ENCODE measurements around the gene SH3PXD2B. TPM values are rescaled to one million over a fixed set of nuclear protein-coding genes. Genes with fewer than 3 reads are reported as not detected.

SH3PXD2B gene
- total RNA-seq, 1 donor from 2014 or later = 52.3 TPM

DNA sequence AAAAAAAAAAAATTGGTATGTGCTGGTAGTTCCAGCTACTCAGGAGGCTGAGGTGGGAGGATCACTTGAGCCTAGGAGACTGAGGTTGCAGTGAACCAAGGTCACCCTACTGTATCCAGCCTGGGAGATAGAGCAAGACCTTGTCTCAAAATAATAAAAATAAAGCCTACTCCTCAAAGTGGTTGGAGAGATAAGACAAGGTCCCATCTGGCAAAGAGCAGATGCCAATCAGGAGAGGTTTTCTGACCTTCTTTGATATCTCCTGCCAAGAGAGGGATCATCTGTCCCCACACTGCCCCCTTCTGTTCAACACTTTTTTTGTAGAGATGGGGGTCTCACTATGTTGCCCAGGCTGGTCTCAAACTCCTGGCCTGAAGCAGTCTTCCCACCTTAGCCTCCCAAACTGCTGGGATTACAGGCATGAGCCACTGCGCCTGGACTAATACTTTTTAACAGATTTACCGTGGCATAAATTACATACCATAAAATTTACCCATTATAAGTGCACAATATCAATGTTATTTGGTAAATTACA, 64.7 kb downstream of the SH3PXD2B start:
- Mint-ChIP-seq H3K4me3 (no peak overlapping the region), H3K27ac (no peak overlapping the region)

GRCh38 chr5:172388246-172388733, 66.0 kb downstream of the SH3PXD2B start:
- no peaks in the 10 kb centered on the region for H3K4me1 Mint-ChIP-seq (ENCODE audit: unreplicated experiment)
- H3K36me3 Mint-ChIP-seq = peaks cover 26% of the 10 kb centered on the region
- H3K4me3 Mint-ChIP-seq = no peak overlapping the region
- no peak for TF ChIP-seq CTCF (conservative IDR thresholded peaks at IDR 0.05)
- H3K27me3 Mint-ChIP-seq = no peaks in the 10 kb centered on the region
- no peaks in the 10 kb centered on the region for H3K9me3 Mint-ChIP-seq
- H3K27ac Mint-ChIP-seq = no peak overlapping the region
- DNase-seq (ENCODE audit: extremely low spot score, unreplicated experiment) = no peak

More for the DNA sequence above, 64.7 kb downstream of the SH3PXD2B start:
- peak; percentile 17 for TF ChIP-seq CTCF (conservative IDR thresholded peaks at IDR 0.05)
- peaks cover 29% of the 10 kb centered on the region for H3K36me3 Mint-ChIP-seq
- no peaks in the 10 kb centered on the region for H3K27me3 Mint-ChIP-seq
- H3K4me1 Mint-ChIP-seq (ENCODE audit: unreplicated experiment) = no peaks in the 10 kb centered on the region
- H3K9me3 Mint-ChIP-seq = no peaks in the 10 kb centered on the region
- DNase-seq (ENCODE audit: extremely low spot score, unreplicated experiment) = no peak

GRCh38 chr5:172385707-172386106, 68.6 kb downstream of the SH3PXD2B start:
- H3K36me3 Mint-ChIP-seq = peaks cover 23% of the 10 kb centered on the region
- H3K27me3 Mint-ChIP-seq = no peaks in the 10 kb centered on the region
- no peak for TF ChIP-seq CTCF (conservative IDR thresholded peaks at IDR 0.05)
- DNase-seq (ENCODE audit: extremely low spot score, unreplicated experiment) = no peak
- H3K27ac Mint-ChIP-seq = no peak overlapping the region
- no peaks in the 10 kb centered on the region for H3K4me1 Mint-ChIP-seq (ENCODE audit: unreplicated experiment)
- no peak overlapping the region for H3K4me3 Mint-ChIP-seq
- H3K9me3 Mint-ChIP-seq = no peaks in the 10 kb centered on the region

- no peak overlapping the region for H3K27ac Mint-ChIP-seq
- H3K9me3 Mint-ChIP-seq = no peaks in the 10 kb centered on the region
- no peaks in the 10 kb centered on the region for H3K27me3 Mint-ChIP-seq
- H3K36me3 Mint-ChIP-seq = peaks cover 22% of the 10 kb centered on the region
- TF ChIP-seq CTCF (conservative IDR thresholded peaks at IDR 0.05) = no peak
- H3K4me3 Mint-ChIP-seq = no peak overlapping the region
- no peaks in the 10 kb centered on the region for H3K4me1 Mint-ChIP-seq (ENCODE audit: unreplicated experiment)
- no peak for DNase-seq (ENCODE audit: extremely low spot score, unreplicated experiment)
Observed at GRCh38 chr5:172385010-172385563, 69.2 kb downstream of the SH3PXD2B start.

DNA sequence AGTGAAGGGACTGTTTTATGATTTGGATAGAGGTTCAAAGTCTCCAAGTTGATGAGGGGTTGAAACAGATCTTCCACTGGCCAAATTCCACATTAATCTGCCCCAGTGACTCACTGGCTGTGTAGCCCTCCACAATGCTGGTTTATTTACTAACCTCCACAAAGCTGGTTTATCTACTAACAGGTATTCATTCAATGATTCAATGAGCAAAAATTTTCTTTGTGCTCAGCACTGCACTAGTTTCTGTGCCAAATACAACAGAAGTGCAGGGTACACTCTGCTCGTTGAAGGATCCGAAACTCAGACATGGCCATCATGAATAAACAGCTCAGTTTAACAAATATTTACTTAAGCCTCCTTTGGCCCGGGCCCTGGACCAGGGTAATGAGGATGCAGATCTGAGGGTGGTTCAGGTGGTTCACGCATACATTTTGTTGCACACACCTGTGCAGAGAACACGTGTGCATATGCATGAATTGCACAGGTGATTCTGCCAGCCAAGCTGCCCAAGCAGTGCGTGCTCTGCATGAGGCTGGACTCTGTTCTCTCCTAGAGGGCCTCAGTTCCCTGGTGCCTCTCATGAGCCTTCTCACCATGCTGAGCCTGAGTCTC, 71.0 kb downstream of the SH3PXD2B start:
- TF ChIP-seq CTCF (conservative IDR thresholded peaks at IDR 0.05) = no peak
- no peaks in the 10 kb centered on the region for H3K9me3 Mint-ChIP-seq
- H3K27ac Mint-ChIP-seq = peak overlapping the region; percentile 5
- no peaks in the 10 kb centered on the region for H3K4me1 Mint-ChIP-seq (ENCODE audit: unreplicated experiment)
- H3K27me3 Mint-ChIP-seq = no peaks in the 10 kb centered on the region
- H3K36me3 Mint-ChIP-seq = peaks cover 22% of the 10 kb centered on the region
- no peak overlapping the region for H3K4me3 Mint-ChIP-seq
- no peak for DNase-seq (ENCODE audit: extremely low spot score, unreplicated experiment)
